Hepatocyte (in vitro differentiated cells): ENCODE measurements around the gene UGT1A5. TPM values are rescaled to one million over a fixed set of nuclear protein-coding genes. Genes with fewer than 3 reads are reported as not detected.

ENCODE experiments used
- DNase-seq: peaks from one replicate; pipeline ENCODE4 v3.0.0-alpha.2; 2016; ENCODE audit warnings: low spot score
- H2AFZ ChIP-seq: fragments of 200-600 bp; sonication (generic); 2 replicates; pipeline ENCODE4 v1.6.0; 2016; ENCODE audit warnings: antibody characterized with exemption, mild to moderate bottlenecking
- H3K27ac ChIP-seq: fragments of 200-600 bp; sonication (generic); 2 replicates; pipeline ENCODE4 v1.5.1; 2016; ENCODE audit warnings: mild to moderate bottlenecking
- H3K27me3 ChIP-seq: fragments of 200-600 bp; sonication (generic); 2 replicates; pipeline ENCODE4 v1.6.1; 2016
- H3K36me3 ChIP-seq: fragments of 200-600 bp; sonication (generic); replicated peaks from 2 replicates; pipeline ENCODE4 v1.5.1; 2016; ENCODE audit warnings: low read depth; ENCODE audit not compliant: insufficient read depth
- H3K4me1 ChIP-seq: fragments of 200-600 bp; sonication (generic); 2 replicates; pipeline ENCODE4 v1.5.1; 2016; ENCODE audit warnings: mild to moderate bottlenecking, moderate library complexity; ENCODE audit not compliant: insufficient read depth
- H3K4me2 ChIP-seq: fragments of 200-600 bp; sonication (generic); 2 replicates; pipeline ENCODE4 v1.6.0; 2016
- H3K4me3 ChIP-seq: fragments of 200-600 bp; sonication (generic); 2 replicates; pipeline ENCODE4 v1.5.1; 2016; ENCODE audit warnings: mild to moderate bottlenecking
- H3K79me2 ChIP-seq: fragments of 200-600 bp; sonication (generic); 2 replicates; pipeline ENCODE4 v1.6.0; 2017; ENCODE audit warnings: mild to moderate bottlenecking
- H3K9me2 ChIP-seq: fragments of 200-600 bp; sonication (generic); replicated peaks from 2 replicates; pipeline ENCODE4 v1.6.0; 2017; ENCODE audit warnings: mild to moderate bottlenecking; ENCODE audit not compliant: insufficient read depth
- H3K9me3 ChIP-seq: fragments of 200-600 bp; sonication (generic); 2 replicates; pipeline ENCODE4 v1.5.1; 2016; ENCODE audit warnings: low read depth, mild to moderate bottlenecking
- H4K20me1 ChIP-seq: fragments of 200-600 bp; sonication (generic); 2 replicates; pipeline ENCODE4 v1.6.0; 2016; ENCODE audit warnings: mild to moderate bottlenecking; ENCODE audit not compliant: insufficient read depth, poor library complexity, severe bottlenecking
- CTCF ChIP-seq: fragments of 200-600 bp; sonication (generic); IDR thresholded peaks from 2 replicates; pipeline ENCODE4 v1.5.1; 2016; ENCODE audit warnings: antibody characterized with exemption, mild to moderate bottlenecking; ENCODE audit not compliant: poor library complexity
- EZH2 ChIP-seq: fragments of 200-600 bp; sonication (generic); IDR thresholded peaks from 2 replicates; pipeline ENCODE4 v1.6.1; 2016; ENCODE audit warnings: antibody characterized with exemption, mild to moderate bottlenecking, borderline replicate concordance
- EZH2phosphoT487 ChIP-seq: fragments of 200-600 bp; sonication (generic); IDR thresholded peaks from one replicate; pipeline ENCODE4 v1.6.1; 2018; ENCODE audit warnings: antibody characterized with exemption, mild to moderate bottlenecking, low read depth, moderate library complexity; ENCODE audit not compliant: unreplicated experiment, severe bottlenecking
- WGBS: methylation state at CpG from one replicate; pipeline ENCODE4 v1.1.6; 2016; ENCODE audit warnings: low lambda C conversion rate; ENCODE audit errors: missing lambda C conversion rate; 5-methylcytosine and 5-hydroxymethylcytosine counted together
- polyA plus RNA-seq: library from polyadenylated mRNA; unstranded; fragments of >200 nt; fragmentation: Nextera tagmentation; extraction: Ambion mirVana; gene quantifications from 2 replicates; pipeline ENCODE4 v1.2.1, GENCODE V29; 2016
- total RNA-seq: library from RNA; depleted of rRNA; stranded (reverse); fragments of >200 nt; gene quantifications from 2 replicates; pipeline ENCODE4 v1.2.3, GENCODE V29; 2014

The UGT1A5 gene
- total and polyA plus RNA-seq, 2 experiments from 2014 or later = not detected

DNA sequence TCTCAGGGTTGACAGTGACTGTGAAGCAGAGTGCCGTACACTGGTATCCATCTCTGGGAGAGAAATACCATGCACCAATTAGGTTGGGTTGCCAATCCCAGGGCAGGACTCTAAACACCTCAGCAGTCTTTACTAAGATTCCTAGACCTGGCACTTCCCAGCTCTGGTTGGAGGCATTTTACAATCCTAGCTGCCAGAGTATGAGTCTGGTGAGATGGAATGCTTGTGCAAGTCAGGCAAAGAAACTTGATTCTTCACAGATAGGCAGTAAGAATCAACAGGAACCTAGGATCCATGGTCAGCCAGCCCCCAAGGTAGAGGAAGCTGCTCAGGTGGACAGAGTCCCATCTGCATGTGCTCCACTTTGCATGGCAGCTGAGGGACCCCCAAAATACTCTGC is 6.0 kb upstream of the UGT1A5 start:
- H2AFZ ChIP-seq = no peak overlapping the region
- no peaks in the 10 kb centered on the region for H3K9me2 ChIP-seq
- H3K4me2 ChIP-seq = no peak overlapping the region
- no peaks in the 10 kb centered on the region for H3K27me3 ChIP-seq
- no peaks in the 10 kb centered on the region for H3K79me2 ChIP-seq
- H3K4me3 ChIP-seq = no peak overlapping the region
- DNase-seq = no peak
- H3K9me3 ChIP-seq = no peaks in the 10 kb centered on the region
- TF ChIP-seq EZH2 = no peak
- no peak for TF ChIP-seq CTCF
- no peak for TF ChIP-seq EZH2phosphoT487
- 82% methylated on average over 1 of the region's 1 CpG for WGBS
- H3K27ac ChIP-seq = no peak overlapping the region
- no peaks in the 10 kb centered on the region for H3K4me1 ChIP-seq
- H4K20me1 ChIP-seq = no peaks in the 10 kb centered on the region
- H3K36me3 ChIP-seq = no peaks in the 10 kb centered on the region

- TF ChIP-seq CTCF (no peak), EZH2phosphoT487 (no peak), EZH2 (no peak)
- H3K4me2 ChIP-seq = no peak overlapping the region
- H3K36me3 ChIP-seq = no peaks in the 10 kb centered on the region
- H3K4me3 ChIP-seq = no peak overlapping the region
- H3K4me1 ChIP-seq = no peaks in the 10 kb centered on the region
- WGBS = 79% methylated on average over 10 of the region's 10 CpGs
- no peaks in the 10 kb centered on the region for H3K9me3 ChIP-seq
- no peak for DNase-seq
- no peak overlapping the region for H2AFZ ChIP-seq
- H3K9me2 ChIP-seq = no peaks in the 10 kb centered on the region
- H3K27ac ChIP-seq = no peak overlapping the region
- no peaks in the 10 kb centered on the region for H3K79me2 ChIP-seq
- H3K27me3 ChIP-seq = no peaks in the 10 kb centered on the region
- no peaks in the 10 kb centered on the region for H4K20me1 ChIP-seq
Measured at GRCh38 chr2:233707940-233708644, 4.6 kb upstream of the UGT1A5 start.

GRCh38 chr2:233708942-233709341 is 3.8 kb upstream of the UGT1A5 start:
- 96% methylated on average over 5 of the region's 5 CpGs for WGBS
- H3K27ac ChIP-seq = no peak overlapping the region

More at GRCh38 chr2:233708942-233709341, 3.8 kb upstream of the UGT1A5 start:
- Histone ChIP-seq H3K79me2 (no peaks in the 10 kb centered on the region), H4K20me1 (no peaks in the 10 kb centered on the region), H3K9me3 (no peaks in the 10 kb centered on the region), H2AFZ (no peak overlapping the region), H3K36me3 (no peaks in the 10 kb centered on the region), H3K4me3 (no peak overlapping the region), H3K9me2 (no peaks in the 10 kb centered on the region), H3K27me3 (no peaks in the 10 kb centered on the region), H3K4me1 (no peaks in the 10 kb centered on the region), H3K4me2 (no peak overlapping the region)
- TF ChIP-seq EZH2 = no peak
- no peak for TF ChIP-seq CTCF
- TF ChIP-seq EZH2phosphoT487 = no peak
- DNase-seq = no peak
